Measurements from ENCODE around the gene PLA2G4F.

- no peak for TF ChIP-seq CTCF (IDR thresholded peaks at IDR 0.05; ENCODE audit: insufficient read depth, low read length)
- TF ChIP-seq POLR2AphosphoS5 (IDR thresholded peaks at IDR 0.05; ENCODE audit: low read depth) = no peak
- no peak for TF ChIP-seq REST (IDR thresholded peaks at IDR 0.05; ENCODE audit: insufficient replicate concordance, low read depth)
- no peak for TF ChIP-seq SPI1 (IDR thresholded peaks at IDR 0.05; ENCODE audit: borderline replicate concordance, low read depth)
Observed at GRCh38 chr15:42134617-42135245, 21.7 kb downstream of the PLA2G4F start.

Measured in HL-60 (cell line).